Right atrium auricular region (tissue), 2 donors: ENCODE measurements around the gene C1GALT1. TPM values are rescaled to one million over a fixed set of nuclear protein-coding genes. Genes with fewer than 3 reads are reported as not detected.

Source experiments
- DNase-seq: peaks from one replicate; pipeline ENCODE4 v3.0.0-alpha.2; 2019; ENCODE audit warnings: low spot score
- H3K27ac ChIP-seq, 2 donors: fragments of 200-600 bp; sonication (generic); 1 replicate in 1 of 2; 2 replicates in 1 of 2; pipeline ENCODE4 v1.5.1; 2016 to 2019
- H3K27me3 ChIP-seq, 2 donors: fragments of 200-600 bp; sonication (generic); one replicate each; pipeline versions ENCODE4 v1.5.1 to v1.6.0; 2017 to 2019
- H3K36me3 ChIP-seq: fragments of 200-600 bp; sonication (generic); one replicate; pipeline ENCODE4 v1.5.1; 2016
- H3K4me1 ChIP-seq, 2 donors: fragments of 200-600 bp; sonication (generic); one replicate each; pipeline versions ENCODE4 v1.5.1 to v1.6.0; 2017 to 2019
- H3K4me3 ChIP-seq, 2 donors: fragments of 200-600 bp; sonication (generic); 1 replicate in 1 of 2; 2 replicates in 1 of 2; pipeline ENCODE4 v1.5.1; 2017 to 2019; ENCODE audit warnings: mild to moderate bottlenecking in 1 of 2, moderate library complexity in 1 of 2
- H3K9me3 ChIP-seq, 2 donors: fragments of 200-600 bp; sonication (generic); one replicate each; pipeline ENCODE4 v1.5.1; 2019
- CTCF ChIP-seq, 2 donors: fragments of 200-600 bp; sonication (generic); IDR thresholded peaks; one replicate each; pipeline ENCODE4 v1.5.1; 2019; ENCODE audit warnings: antibody characterized with exemption in 2 of 2
- total RNA-seq, 2 donors: library from RNA; depleted of rRNA; stranded (reverse); fragments of >200 nt; gene quantifications; one replicate each; pipeline ENCODE4 v1.1.0, GENCODE V29; 2016

Gene C1GALT1
- total RNA-seq, 2 donors from 2014 or later = 21.1 to 25.1 TPM

GRCh38 chr7:7265081-7266075, 83.0 kb downstream of the C1GALT1 start:
- TF ChIP-seq CTCF (IDR thresholded peaks at IDR 0.05) = no peak
- Histone ChIP-seq H3K9me3 (peaks cover 0 to 4% of the 10 kb centered on the region in 2 donors), H3K4me3 (no peak overlapping the region), H3K36me3 (no peaks in the 10 kb centered on the region), H3K27ac (no peak overlapping the region), H3K27me3 (no peaks in the 10 kb centered on the region), H3K4me1 (peaks cover 0 to 5% of the 10 kb centered on the region in 2 donors)
- no peak for DNase-seq

DNA sequence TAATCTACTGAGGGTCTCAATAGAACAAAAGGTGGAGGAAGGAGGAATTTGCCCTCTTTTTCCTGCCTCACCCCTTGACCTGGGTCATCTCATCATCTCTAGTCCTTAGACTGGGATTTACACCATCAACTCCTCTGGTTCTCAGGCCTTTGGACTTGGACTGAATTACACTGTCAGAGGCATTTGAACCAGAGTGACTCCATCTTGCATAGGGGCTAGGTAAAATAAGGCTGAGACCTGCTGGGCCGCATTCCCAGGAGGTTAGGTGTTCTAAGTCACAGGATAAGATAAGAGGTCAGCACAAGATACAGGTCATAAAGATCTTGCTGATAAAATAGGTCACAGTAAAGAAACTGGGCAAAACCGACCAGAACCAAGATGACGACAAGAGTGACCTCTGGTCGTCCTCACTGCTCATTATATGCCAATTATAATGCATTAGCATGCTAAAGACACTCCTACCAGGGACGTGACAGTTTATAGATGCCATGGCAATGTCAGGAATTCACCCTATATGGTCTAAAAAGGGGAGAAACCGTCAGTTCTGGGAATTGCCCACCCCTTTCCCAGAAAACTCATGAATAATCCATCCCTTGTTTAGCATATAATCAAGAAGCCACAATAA, 84.0 kb downstream of the C1GALT1 start:
- peaks cover 0 to 2% of the 10 kb centered on the region in 2 donors for H3K9me3 ChIP-seq
- no peak for TF ChIP-seq CTCF (IDR thresholded peaks at IDR 0.05)
- no peaks in the 10 kb centered on the region for H3K36me3 ChIP-seq
- no peak overlapping the region for H3K27ac ChIP-seq
- H3K4me1 ChIP-seq = peaks cover 0 to 5% of the 10 kb centered on the region in 2 donors
- no peak for DNase-seq
- H3K27me3 ChIP-seq = no peaks in the 10 kb centered on the region
- H3K4me3 ChIP-seq = no peak overlapping the region

GRCh38 chr7:7271094-7271874, 88.9 kb downstream of the C1GALT1 start:
- Histone ChIP-seq H3K27me3 (no peaks in the 10 kb centered on the region), H3K4me1 (no peaks in the 10 kb centered on the region), H3K27ac (no peak overlapping the region), H3K9me3 (no peaks in the 10 kb centered on the region), H3K36me3 (no peaks in the 10 kb centered on the region), H3K4me3 (no peak overlapping the region)
- TF ChIP-seq CTCF (IDR thresholded peaks at IDR 0.05) = no peak
- DNase-seq = no peak

GRCh38 chr7:7272294-7272693, 90.0 kb downstream of the C1GALT1 start:
- Histone ChIP-seq H3K36me3 (no peaks in the 10 kb centered on the region), H3K27me3 (no peaks in the 10 kb centered on the region), H3K4me3 (no peak overlapping the region), H3K4me1 (no peaks in the 10 kb centered on the region), H3K9me3 (no peaks in the 10 kb centered on the region), H3K27ac (no peak overlapping the region)
- TF ChIP-seq CTCF (IDR thresholded peaks at IDR 0.05) = no peak
- DNase-seq = no peak

DNA sequence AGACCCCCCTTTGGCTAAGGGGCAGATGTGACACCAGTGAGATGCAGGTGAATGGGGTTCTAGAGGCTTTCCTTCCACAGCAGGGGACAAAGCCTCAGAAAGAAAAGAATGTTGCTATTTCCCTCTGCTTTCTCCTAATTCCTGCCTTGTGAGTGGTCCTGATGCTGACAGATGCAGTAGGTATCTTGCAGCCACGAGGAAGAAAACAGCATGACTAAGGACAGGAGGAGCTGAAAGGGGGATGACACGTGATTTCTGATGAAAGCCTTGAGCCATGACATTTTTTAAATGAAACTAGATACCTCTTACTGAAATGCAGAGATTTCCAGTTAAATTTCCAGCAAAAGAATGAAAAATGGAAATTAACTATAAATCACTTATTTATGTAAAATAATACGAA, 92.4 kb downstream of the C1GALT1 start:
- no peak for TF ChIP-seq CTCF (IDR thresholded peaks at IDR 0.05)
- H3K4me3 ChIP-seq = no peak overlapping the region
- H3K36me3 ChIP-seq = no peaks in the 10 kb centered on the region
- H3K27ac ChIP-seq = no peak overlapping the region
- no peaks in the 10 kb centered on the region for H3K4me1 ChIP-seq
- no peaks in the 10 kb centered on the region for H3K27me3 ChIP-seq
- no peak for DNase-seq
- H3K9me3 ChIP-seq = no peaks in the 10 kb centered on the region
